Stimulated activated naive CD8-positive, alpha-beta T cell treated with anti-CD3 and anti-CD28 coated beads, Interleukin-15, Interleukin-2, amounts not matched to agents 100 ng/mL and 50 ng/mL, for 24 hours (primary cell): ENCODE data around the gene ARVCF.
A peak's percentile ranks its signal among the peaks of the same experiment; 100 is the strongest.

Experiments
- H3K27ac Mint-ChIP-seq: one replicate; pipeline ENCODE4 v1.8.0; 2021; ENCODE audit warnings: mild to moderate bottlenecking, mixed read lengths
- H3K27me3 Mint-ChIP-seq: one replicate; pipeline ENCODE4 v1.8.0; 2021; ENCODE audit warnings: mixed read lengths
- H3K36me3 Mint-ChIP-seq: one replicate; pipeline ENCODE4 v1.8.0; 2021; ENCODE audit warnings: low read depth, mixed read lengths
- H3K4me1 Mint-ChIP-seq: one replicate; pipeline ENCODE4 v1.8.0; 2021; ENCODE audit warnings: low read depth, mixed read lengths
- H3K4me3 Mint-ChIP-seq: one replicate; pipeline ENCODE4 v1.8.0; 2021; ENCODE audit warnings: mild to moderate bottlenecking, mixed read lengths
- H3K9me3 Mint-ChIP-seq: one replicate; pipeline ENCODE4 v1.8.0; 2021; ENCODE audit warnings: mixed read lengths

ARVCF gene

DNA sequence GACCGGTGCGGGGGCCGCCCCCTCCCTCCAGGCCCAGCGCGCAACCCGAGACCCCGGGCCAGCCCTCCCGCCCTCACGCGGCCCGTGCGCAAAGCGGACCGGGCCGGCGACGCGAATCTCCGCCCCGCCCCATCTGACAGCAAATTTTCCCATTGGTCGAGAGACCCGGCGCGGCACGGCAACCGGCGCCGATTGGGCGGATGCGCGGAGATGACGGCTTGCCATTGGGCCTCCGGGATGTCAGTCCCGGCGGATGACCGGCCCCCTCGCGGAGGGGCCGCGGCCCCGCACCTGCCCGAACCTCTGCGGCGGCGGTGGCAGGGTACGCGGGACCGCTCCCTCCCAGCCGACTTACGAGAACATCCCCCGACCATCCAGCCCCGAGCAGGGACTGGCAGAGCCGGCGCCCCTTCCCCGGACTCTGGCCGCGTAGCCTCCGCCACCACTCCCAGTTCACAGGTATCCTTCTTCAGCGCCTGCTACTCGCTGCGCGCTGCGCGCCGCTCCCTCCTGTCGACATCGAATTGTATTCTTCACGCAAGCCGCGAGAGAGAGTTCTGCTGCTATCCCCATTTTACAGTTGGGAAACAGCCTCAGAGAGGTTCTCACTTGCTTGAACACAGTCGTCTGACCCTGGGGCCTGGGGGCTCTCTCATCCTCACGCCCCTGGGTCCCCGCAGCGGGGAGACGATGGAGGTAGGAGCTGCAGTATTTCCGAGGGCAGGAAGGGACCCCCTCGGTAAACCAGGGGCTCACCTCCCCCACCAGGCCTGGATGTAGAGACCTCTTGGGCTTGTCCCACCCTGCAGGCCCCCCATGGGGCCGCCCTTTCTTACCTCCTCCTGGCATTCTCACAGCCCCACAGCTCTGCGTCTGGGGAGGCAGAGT lies at the start of gene ARVCF:
Gene ARVCF (minus strand): TSS at position 90 of the 888 bp plus-strand sequence. CDS start 26,029 bp downstream, outside the sequence.
- Mint-ChIP-seq H3K27me3 (peaks cover 18% of the 10 kb centered on the region), H3K36me3 (no peaks in the 10 kb centered on the region), H3K4me3 (peak within 1 kb of the TSS; percentile 84), H3K9me3 (no peaks in the 10 kb centered on the region), H3K27ac (peak within 1 kb of the TSS; percentile 58), H3K4me1 (peaks cover 19% of the 10 kb centered on the region)

- H3K4me1 Mint-ChIP-seq, result no peaks in the 10 kb centered on the region
- H3K36me3 Mint-ChIP-seq, result peaks cover 11% of the 10 kb centered on the region
- no peak overlapping the region for H3K27ac Mint-ChIP-seq
- no peaks in the 10 kb centered on the region for H3K27me3 Mint-ChIP-seq
- no peaks in the 10 kb centered on the region for H3K9me3 Mint-ChIP-seq
- H3K4me3 Mint-ChIP-seq, result no peak overlapping the region
Observed at GRCh38 chr22:20065896-20066616, 49.4 kb upstream of the ARVCF start.

GRCh38 chr22:20064545-20065262 lies 48.1 kb upstream of the ARVCF start:
- Mint-ChIP-seq H3K4me1 (peaks cover 1% of the 10 kb centered on the region), H3K4me3 (no peak overlapping the region), H3K36me3 (peaks cover 11% of the 10 kb centered on the region), H3K27me3 (no peaks in the 10 kb centered on the region), H3K27ac (no peak overlapping the region), H3K9me3 (no peaks in the 10 kb centered on the region)

DNA sequence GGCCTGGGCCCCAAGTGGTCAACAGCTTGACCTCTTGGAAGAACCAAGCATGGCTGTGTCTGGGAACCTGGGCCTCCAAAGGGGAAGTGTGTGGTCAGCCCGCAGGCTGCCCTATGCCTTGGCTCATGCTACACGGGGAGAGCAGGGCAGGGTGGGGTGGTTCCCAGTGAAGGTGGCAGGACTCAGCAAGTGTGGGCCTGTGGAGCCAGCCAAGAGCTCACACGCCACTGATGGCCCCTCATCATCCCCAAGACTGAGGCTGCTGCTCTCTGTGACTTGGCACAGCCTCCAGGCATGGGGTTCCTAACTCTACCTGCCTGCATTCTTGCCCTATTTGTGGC lies 47.5 kb upstream of the ARVCF start:
- no peak overlapping the region for H3K27ac Mint-ChIP-seq
- no peaks in the 10 kb centered on the region for H3K27me3 Mint-ChIP-seq
- H3K4me1 Mint-ChIP-seq, result peaks cover 7% of the 10 kb centered on the region
- H3K36me3 Mint-ChIP-seq, result peaks cover 11% of the 10 kb centered on the region
- no peak overlapping the region for H3K4me3 Mint-ChIP-seq
- H3K9me3 Mint-ChIP-seq, result no peaks in the 10 kb centered on the region

DNA sequence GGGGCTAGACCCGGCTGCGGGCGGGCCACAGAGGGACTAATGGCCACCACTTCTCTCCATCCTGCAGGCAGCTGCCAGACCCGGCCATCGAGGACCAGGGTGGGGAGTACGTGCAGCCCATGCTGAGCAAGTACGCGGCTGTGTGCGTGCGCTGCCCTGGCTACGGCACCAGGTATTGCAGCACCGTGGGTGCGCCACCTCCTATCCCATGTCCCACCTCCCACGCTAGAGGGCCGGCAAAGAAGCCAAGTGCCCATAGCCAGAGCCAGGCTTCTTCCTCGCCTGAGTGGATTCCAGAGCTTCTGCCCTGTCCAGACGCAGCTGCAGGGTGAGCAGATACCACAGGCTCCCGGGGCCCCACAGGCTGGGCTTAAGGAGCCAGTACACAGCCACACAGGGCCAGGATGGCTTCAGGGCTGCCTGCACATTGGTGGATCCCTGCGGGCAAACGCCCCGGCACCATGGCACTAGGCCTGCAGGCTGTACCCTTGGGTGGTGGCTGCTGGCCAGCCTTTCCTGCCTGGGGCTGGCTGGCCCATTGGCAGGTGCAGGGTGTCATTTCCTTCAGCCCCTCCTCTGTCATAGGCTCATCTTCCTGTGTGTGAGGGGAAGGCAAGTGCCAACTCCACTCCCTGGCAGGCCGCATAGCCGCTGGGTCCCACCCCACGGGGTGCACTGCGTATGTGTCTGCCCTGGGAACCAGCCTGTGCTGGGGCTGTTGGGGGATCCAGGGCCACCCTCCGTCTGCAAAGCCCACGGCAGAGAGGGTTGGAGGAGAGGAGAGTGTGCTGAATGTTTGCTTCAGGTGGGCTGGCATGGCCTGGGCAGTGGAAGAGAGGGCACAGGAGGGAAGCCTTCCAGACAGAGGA lies 46.9 kb upstream of the ARVCF start:
- H3K4me3 Mint-ChIP-seq, result no peak overlapping the region
- no peak overlapping the region for H3K27ac Mint-ChIP-seq
- H3K36me3 Mint-ChIP-seq, result peaks cover 11% of the 10 kb centered on the region
- H3K27me3 Mint-ChIP-seq, result no peaks in the 10 kb centered on the region
- no peaks in the 10 kb centered on the region for H3K9me3 Mint-ChIP-seq
- H3K4me1 Mint-ChIP-seq, result peaks cover 13% of the 10 kb centered on the region

DNA sequence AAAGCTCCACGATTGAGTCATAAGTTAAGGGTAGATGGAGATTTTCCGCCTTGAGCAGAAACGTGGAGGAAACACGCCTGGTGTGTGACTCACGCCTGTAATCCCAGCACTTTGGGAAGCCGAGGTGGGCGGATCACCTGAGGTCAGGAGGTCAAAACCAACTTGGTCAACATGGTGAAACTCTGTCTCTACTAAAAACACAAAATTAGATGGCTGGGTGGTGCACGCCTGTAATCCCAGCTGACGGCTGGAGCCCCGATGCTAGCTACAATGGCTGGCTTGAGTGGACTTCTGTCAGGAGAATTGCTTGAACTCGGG lies 46.1 kb upstream of the ARVCF start:
- Mint-ChIP-seq H3K27me3 (no peaks in the 10 kb centered on the region), H3K36me3 (peaks cover 16% of the 10 kb centered on the region), H3K4me1 (peaks cover 13% of the 10 kb centered on the region), H3K9me3 (no peaks in the 10 kb centered on the region), H3K27ac (no peak overlapping the region), H3K4me3 (no peak overlapping the region)

GRCh38 chr22:20062043-20062765 lies 45.6 kb upstream of the ARVCF start:
- Mint-ChIP-seq H3K27me3 (no peaks in the 10 kb centered on the region), H3K4me3 (no peak overlapping the region), H3K4me1 (peaks cover 13% of the 10 kb centered on the region), H3K27ac (no peak overlapping the region), H3K9me3 (no peaks in the 10 kb centered on the region), H3K36me3 (peaks cover 17% of the 10 kb centered on the region)

DNA sequence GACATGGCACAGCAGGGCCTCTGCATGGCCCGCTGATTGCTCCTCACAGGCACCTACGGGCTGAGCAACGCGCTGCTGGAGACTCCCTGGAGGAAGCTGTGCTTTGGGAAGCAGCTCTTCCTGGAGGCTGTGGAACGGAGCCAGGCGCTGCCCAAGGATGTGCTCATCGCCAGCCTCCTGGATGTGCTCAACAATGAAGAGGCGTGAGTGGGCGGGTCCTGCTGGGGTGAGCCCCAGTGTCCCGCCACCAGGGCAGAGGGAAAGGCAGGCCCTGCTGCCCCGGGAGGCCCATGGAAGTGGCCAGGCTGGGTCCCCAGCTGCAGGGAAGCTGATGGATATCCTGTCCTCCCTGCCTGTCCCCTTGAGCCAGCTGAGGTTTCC lies 44.8 kb upstream of the ARVCF start:
- Mint-ChIP-seq H3K27me3 (no peaks in the 10 kb centered on the region), H3K27ac (no peak overlapping the region), H3K4me1 (peaks cover 13% of the 10 kb centered on the region), H3K36me3 (peaks cover 17% of the 10 kb centered on the region), H3K9me3 (no peaks in the 10 kb centered on the region), H3K4me3 (no peak overlapping the region)

GRCh38 chr22:20060700-20061480 lies 44.3 kb upstream of the ARVCF start:
- no peak overlapping the region for H3K27ac Mint-ChIP-seq

DNA sequence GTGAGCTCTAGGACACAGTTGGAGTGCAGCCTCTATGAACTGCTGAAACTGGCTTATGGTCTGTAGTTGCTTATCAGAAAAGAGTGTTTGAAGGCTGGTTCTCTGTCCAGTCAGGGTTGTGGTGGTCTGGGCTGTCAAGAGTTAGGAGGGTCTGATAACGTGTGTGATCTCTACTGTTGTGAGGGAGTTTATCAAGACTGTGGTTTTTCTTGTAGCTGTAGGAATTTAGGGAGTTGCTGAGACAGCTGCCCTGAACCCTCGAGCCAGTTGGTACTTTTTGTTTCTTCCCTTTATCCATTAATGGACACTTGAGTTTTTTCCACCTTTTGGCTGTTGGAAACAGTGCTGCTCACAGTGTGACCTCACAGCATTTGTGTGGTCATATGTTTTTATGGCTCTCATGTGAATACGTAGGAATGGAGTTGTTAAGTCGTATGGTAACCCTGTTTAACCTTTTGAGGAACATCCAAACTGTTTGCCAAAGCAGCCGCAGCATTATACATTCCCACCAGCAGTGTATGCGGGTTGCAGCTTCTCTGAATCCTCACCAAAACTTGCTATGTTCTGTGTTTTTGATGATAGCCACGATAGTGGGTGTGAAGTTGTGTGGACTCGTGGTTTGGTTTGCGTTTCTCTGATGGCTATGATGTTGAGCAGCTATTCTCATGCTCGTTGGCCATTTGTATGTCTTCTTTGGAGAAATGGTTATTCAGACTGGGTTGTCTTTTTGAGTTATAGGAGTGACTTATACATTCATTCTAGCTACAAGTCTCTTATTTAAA lies 42.6 kb upstream of the ARVCF start:
- Mint-ChIP-seq H3K36me3 (peaks cover 20% of the 10 kb centered on the region), H3K9me3 (no peaks in the 10 kb centered on the region), H3K4me1 (peaks cover 13% of the 10 kb centered on the region), H3K4me3 (no peak overlapping the region), H3K27ac (no peak overlapping the region), H3K27me3 (no peaks in the 10 kb centered on the region)

More at GRCh38 chr22:20060700-20061480, 44.3 kb upstream of the ARVCF start:
- Mint-ChIP-seq H3K36me3 (peaks cover 17% of the 10 kb centered on the region), H3K27me3 (no peaks in the 10 kb centered on the region), H3K4me1 (peaks cover 13% of the 10 kb centered on the region), H3K9me3 (no peaks in the 10 kb centered on the region), H3K4me3 (no peak overlapping the region)

DNA sequence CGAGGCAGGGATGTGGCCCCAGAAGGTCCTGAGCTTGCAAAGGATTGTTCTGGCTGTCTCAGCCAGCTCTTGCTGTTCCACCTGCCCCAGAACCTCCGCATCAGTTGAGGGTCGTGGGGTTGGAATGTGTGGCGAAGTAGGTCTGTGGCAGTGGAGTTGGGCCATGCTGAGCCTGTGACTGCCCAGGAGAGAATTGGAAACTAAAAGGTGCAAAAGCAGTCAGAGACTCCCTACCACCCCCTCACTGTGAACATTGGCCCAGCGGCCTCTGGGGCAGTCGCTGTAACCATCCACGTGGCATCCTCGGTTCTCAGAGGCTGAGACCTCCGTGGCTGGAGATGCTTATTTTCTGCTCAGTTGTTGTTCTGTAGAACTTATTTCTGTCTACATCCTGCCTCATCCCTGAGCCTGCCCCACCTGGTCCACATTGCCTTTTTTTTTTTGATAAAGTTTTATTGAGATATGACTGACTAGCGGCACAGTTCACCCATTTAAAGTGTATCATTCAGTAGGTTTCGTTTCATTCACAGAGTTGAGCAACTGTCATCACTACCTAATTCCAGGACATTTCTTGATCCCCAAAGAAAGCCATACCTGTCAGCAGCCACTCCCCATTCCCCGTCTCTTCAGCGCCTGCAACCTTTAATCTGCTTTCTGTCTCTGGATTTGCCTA lies 41.1 kb upstream of the ARVCF start:
- no peaks in the 10 kb centered on the region for H3K27me3 Mint-ChIP-seq
- peaks cover 13% of the 10 kb centered on the region for H3K4me1 Mint-ChIP-seq
- H3K36me3 Mint-ChIP-seq, result peaks cover 19% of the 10 kb centered on the region
- H3K4me3 Mint-ChIP-seq, result no peak overlapping the region
- H3K9me3 Mint-ChIP-seq, result no peaks in the 10 kb centered on the region
- H3K27ac Mint-ChIP-seq, result no peak overlapping the region

GRCh38 chr22:20056696-20057386 lies 40.2 kb upstream of the ARVCF start:
- H3K27me3 Mint-ChIP-seq, result no peaks in the 10 kb centered on the region
- H3K4me1 Mint-ChIP-seq, result peaks cover 13% of the 10 kb centered on the region
- H3K4me3 Mint-ChIP-seq, result no peak overlapping the region
- H3K27ac Mint-ChIP-seq, result no peak overlapping the region
- H3K36me3 Mint-ChIP-seq, result peaks cover 17% of the 10 kb centered on the region
- H3K9me3 Mint-ChIP-seq, result no peaks in the 10 kb centered on the region
